B cell (primary cell): ENCODE data around the gene PTPRN2. TPM values are rescaled to one million over a fixed set of nuclear protein-coding genes. Genes with fewer than 3 reads are reported as not detected.

Experiments used
- ATAC-seq: fragments of 200-7000 bp; cut with Tn5 transposase; one replicate; pipeline ENCODE4 v1.10.0; 2021; ENCODE audit warnings: low read depth, mild to moderate bottlenecking, moderate number of reproducible peaks, moderate library complexity
- CTCF ChIA-PET: fragments of 350-600 bp; sonication (Branson Sonifier 250); formaldehyde crosslinking; loops from one replicate; lab custom pipeline; 2021; ENCODE audit warnings: antibody characterized with exemption, inconsistent platforms; lab: Charles Lee
- POLR2A ChIA-PET: fragments of 350-600 bp; sonication (Branson Sonifier 250); formaldehyde crosslinking; loops from one replicate; lab custom pipeline; 2021; ENCODE audit warnings: antibody characterized with exemption; lab: Charles Lee
- DNase-seq: peaks from one replicate; pipeline ENCODE4 v3.0.0; 2013
- H2AFZ ChIP-seq: 2 replicates; pipeline ENCODE4 v1.6.1; 2012; ENCODE audit warnings: mild to moderate bottlenecking, low read depth, low read length; ENCODE audit not compliant: insufficient read depth, poor library complexity, severe bottlenecking
- H3K27ac ChIP-seq, 2 donors: 1 replicate in 1 of 2; 2 replicates in 1 of 2; pipeline ENCODE4 v1.5.1; 2012 to 2013; ENCODE audit warnings: low read length in 2 of 2, mild to moderate bottlenecking in 2 of 2, moderate library complexity in 1 of 2
- H3K27me3 ChIP-seq, 4 experiments: fragments of 200-600 bp in 1 of 4; sonication (generic) in 1 of 4; replicated peaks in 1 of 4; 1 replicate in 2 of 4; 2 replicates in 2 of 4; pipeline versions ENCODE4 v1.6.1 to v1.7.0; 2013 to 2016; ENCODE audit warnings: low read length in 3 of 4, mild to moderate bottlenecking in 2 of 4, mixed read lengths in 1 of 4, moderate library complexity in 1 of 4; ENCODE audit not compliant: insufficient read depth in 4 of 4, control insufficient read depth in 3 of 4; ENCODE audit errors: control extremely low read depth in 1 of 4
- H3K36me3 ChIP-seq, 2 experiments: replicated peaks in 1 of 2; 1 replicate in 1 of 2; 2 replicates in 1 of 2; pipeline versions ENCODE4 v1.6.1 to v1.7.1; 2013; ENCODE audit warnings: low read length in 1 of 2; ENCODE audit not compliant: insufficient read depth in 2 of 2, control insufficient read depth in 1 of 2; ENCODE audit errors: control extremely low read depth in 1 of 2, extremely low read depth in 1 of 2
- H3K4me1 ChIP-seq, 2 donors: fragments of 200-600 bp in 1 of 2; sonication (generic) in 1 of 2; 1 replicate in 1 of 2; 2 replicates in 1 of 2; pipeline versions ENCODE4 v1.5.1 to v1.6.1; 2013 to 2017; ENCODE audit warnings: low read length in 2 of 2; ENCODE audit not compliant: control insufficient read depth in 2 of 2, insufficient read depth in 2 of 2
- H3K4me2 ChIP-seq: replicated peaks from 2 replicates; pipeline ENCODE3; 2012; ENCODE audit warnings: mild to moderate bottlenecking, low read depth, low read length; ENCODE audit not compliant: poor library complexity, severe bottlenecking
- H3K4me3 ChIP-seq, 5 experiments: fragments of 200-600 bp in 1 of 5; sonication (generic) in 1 of 5; 1 replicate in 3 of 5; 2 replicates in 2 of 5; pipeline versions ENCODE4 v1.5.1 to v1.7.0; 2011 to 2016; ENCODE audit warnings: low read length in 4 of 5, mild to moderate bottlenecking in 4 of 5, low read depth in 2 of 5, control low read depth in 1 of 5, moderate library complexity in 1 of 5; ENCODE audit not compliant: insufficient read depth in 1 of 5; ENCODE audit errors: control extremely low read depth in 1 of 5, extremely low read depth in 1 of 5
- H3K79me2 ChIP-seq: fragments of 200-600 bp; sonication (generic); one replicate; pipeline ENCODE4 v1.6.0; 2016; ENCODE audit warnings: low read length; ENCODE audit not compliant: control insufficient read depth, insufficient read depth
- H3K9ac ChIP-seq: fragments of 200-600 bp; sonication (generic); 2 replicates; pipeline ENCODE4 v1.6.1; 2017; ENCODE audit warnings: mild to moderate bottlenecking, low read length, moderate library complexity
- H3K9me3 ChIP-seq, 3 donors: one replicate each; pipeline versions ENCODE4 v1.6.1 to v1.7.1; 2013; ENCODE audit warnings: low read length in 2 of 3; ENCODE audit not compliant: control insufficient read depth in 2 of 3, insufficient read depth in 1 of 3; ENCODE audit errors: control extremely low read depth in 1 of 3
- H4K20me1 ChIP-seq: 2 replicates; pipeline ENCODE4 v1.6.0; 2012; ENCODE audit warnings: mild to moderate bottlenecking, low read length; ENCODE audit not compliant: insufficient read depth, control insufficient read depth, poor library complexity, severe bottlenecking
- H3K27ac Mint-ChIP-seq: one replicate; pipeline ENCODE4 v1.8.0; 2021; ENCODE audit warnings: mixed read lengths
- H3K27me3 Mint-ChIP-seq: one replicate; pipeline ENCODE4 v1.8.0; 2021; ENCODE audit warnings: mixed read lengths
- H3K4me1 Mint-ChIP-seq: one replicate; pipeline ENCODE4 v1.8.0; 2021; ENCODE audit warnings: mixed read lengths
- H3K4me3 Mint-ChIP-seq: one replicate; pipeline ENCODE4 v1.8.0; 2021; ENCODE audit warnings: mixed read lengths
- H3K9me3 Mint-ChIP-seq: one replicate; pipeline ENCODE4 v1.8.0; 2022; ENCODE audit warnings: mixed read lengths; ENCODE audit not compliant: insufficient read depth
- CTCF ChIP-seq: fragments of 200-600 bp; IDR thresholded peaks from one replicate; pipeline ENCODE4 v1.8.0; 2022; ENCODE audit warnings: antibody characterized with exemption, mild to moderate bottlenecking
- EZH2 ChIP-seq: IDR thresholded peaks from 2 replicates; pipeline ENCODE4 v1.6.1; 2012; ENCODE audit warnings: borderline replicate concordance, low read depth, mild to moderate bottlenecking, moderate library complexity, low read length; ENCODE audit not compliant: insufficient read depth, poor library complexity, severe bottlenecking
- WGBS: methylation state at CpG from one replicate; pipeline ENCODE4 v1.1.5; 2013; ENCODE audit warnings: missing lambda C conversion rate; ENCODE audit not compliant: insufficient coverage; 5-methylcytosine and 5-hydroxymethylcytosine counted together
- intact Hi-C: fragments of 100-400 bp; cut with micrococcal nuclease; formaldehyde crosslinking; loops from one replicate; pipeline ENCODE4 v1.10.0; 2022
- polyA plus RNA-seq: library from polyadenylated mRNA; depleted of rRNA; stranded (reverse); fragments of >200 nt; gene quantifications from 2 replicates; pipeline ENCODE4 v1.2.3, GENCODE V29; 2012
- total RNA-seq, 2 donors: library from RNA; stranded (reverse); fragments of 120-200 nt in 1 of 2; gene quantifications; 1 replicate in 1 of 2; 2 replicates in 1 of 2; pipeline versions ENCODE4 v1.2.3 to v1.2.4, GENCODE V29; 2013 to 2022

PTPRN2 gene
- total and polyA plus RNA-seq, 2 donors (not counting 1 experiment from before 2014, with no cell fraction given) = 2.0 to 5.0 TPM

- Histone ChIP-seq H3K4me2 (no peak overlapping the region), H3K9me3 (peaks cover 0 to 22% (median 0%) of the 10 kb centered on the region in 3 donors)
- CTCF ChIA-PET = no interaction called here
These were observed 759.4 kb downstream of the PTPRN2 start for GRCh38 chr7:157828190-157828589.

GRCh38 chr7:157827863-157828160 is 759.8 kb downstream of the PTPRN2 start:
- ChIA-PET CTCF (no interaction called here), POLR2A (no interaction called here)
- ATAC-seq = no peak
- intact Hi-C loops = no loop called here
- Histone ChIP-seq H4K20me1 (no peaks in the 10 kb centered on the region), H3K4me3 (no peak overlapping the region), H3K79me2 (no peaks in the 10 kb centered on the region), H3K9me3 (peaks cover 0 to 22% (median 0%) of the 10 kb centered on the region in 3 donors), H2AFZ (no peak overlapping the region), H3K27me3 (no peaks in the 10 kb centered on the region), H3K27ac (no peak overlapping the region), H3K4me2 (no peak overlapping the region), H3K9ac (no peak overlapping the region), H3K36me3 (no peaks in the 10 kb centered on the region), H3K4me1 (no peaks in the 10 kb centered on the region)
- H3K4me3 Mint-ChIP-seq = no peak overlapping the region
- TF ChIP-seq EZH2 (no peak), CTCF (no peak)
- H3K27ac Mint-ChIP-seq = no peak overlapping the region
- no peaks in the 10 kb centered on the region for H3K27me3 Mint-ChIP-seq
- H3K9me3 Mint-ChIP-seq = no peaks in the 10 kb centered on the region
- no peaks in the 10 kb centered on the region for H3K4me1 Mint-ChIP-seq
- 75% methylated on average over 6 of the region's 10 CpGs for WGBS
- no peak for DNase-seq

More at GRCh38 chr7:157828190-157828589, 759.4 kb downstream of the PTPRN2 start:
- no peaks in the 10 kb centered on the region for H4K20me1 ChIP-seq
- Mint-ChIP-seq H3K9me3 (no peaks in the 10 kb centered on the region), H3K4me3 (no peak overlapping the region), H3K27ac (no peak overlapping the region), H3K4me1 (no peaks in the 10 kb centered on the region), H3K27me3 (no peaks in the 10 kb centered on the region)
- DNase-seq (no peak), ATAC-seq (no peak)
- POLR2A ChIA-PET = no interaction called here
- 96% methylated on average over 7 of the region's 13 CpGs for WGBS
- no peaks in the 10 kb centered on the region for H3K36me3 ChIP-seq
- H3K9ac ChIP-seq = no peak overlapping the region
- H3K27ac ChIP-seq = no peak overlapping the region
- no peaks in the 10 kb centered on the region for H3K79me2 ChIP-seq
- no peaks in the 10 kb centered on the region for H3K4me1 ChIP-seq
- TF ChIP-seq EZH2 (no peak), CTCF (no peak)
- intact Hi-C loops = no loop called here
- no peaks in the 10 kb centered on the region for H3K27me3 ChIP-seq
- no peak overlapping the region for H3K4me3 ChIP-seq
- H2AFZ ChIP-seq = no peak overlapping the region
